Measurements from ENCODE around the gene TRIO.

DNA sequence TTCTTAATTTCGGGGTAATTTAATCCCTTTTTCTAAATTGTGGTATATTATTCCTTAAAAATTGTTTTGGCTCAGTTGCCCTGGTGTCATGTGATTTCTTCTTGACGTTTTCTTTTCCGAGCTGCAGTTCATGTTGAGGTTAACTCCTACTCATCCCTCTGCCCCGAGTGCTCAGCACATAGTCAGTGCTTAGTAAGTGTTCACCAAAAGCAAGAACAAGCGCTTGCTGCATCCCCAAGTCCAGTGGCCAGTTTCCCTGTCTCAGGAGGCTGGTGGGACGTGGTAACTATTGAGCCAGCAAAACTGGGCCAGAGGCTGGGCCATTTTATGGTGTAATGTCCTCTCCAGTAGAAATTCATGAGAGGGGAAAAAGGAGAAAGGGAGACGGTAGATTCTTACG, 23.3 kb downstream of the TRIO start:
- TF ChIP-seq, protein P1, sequence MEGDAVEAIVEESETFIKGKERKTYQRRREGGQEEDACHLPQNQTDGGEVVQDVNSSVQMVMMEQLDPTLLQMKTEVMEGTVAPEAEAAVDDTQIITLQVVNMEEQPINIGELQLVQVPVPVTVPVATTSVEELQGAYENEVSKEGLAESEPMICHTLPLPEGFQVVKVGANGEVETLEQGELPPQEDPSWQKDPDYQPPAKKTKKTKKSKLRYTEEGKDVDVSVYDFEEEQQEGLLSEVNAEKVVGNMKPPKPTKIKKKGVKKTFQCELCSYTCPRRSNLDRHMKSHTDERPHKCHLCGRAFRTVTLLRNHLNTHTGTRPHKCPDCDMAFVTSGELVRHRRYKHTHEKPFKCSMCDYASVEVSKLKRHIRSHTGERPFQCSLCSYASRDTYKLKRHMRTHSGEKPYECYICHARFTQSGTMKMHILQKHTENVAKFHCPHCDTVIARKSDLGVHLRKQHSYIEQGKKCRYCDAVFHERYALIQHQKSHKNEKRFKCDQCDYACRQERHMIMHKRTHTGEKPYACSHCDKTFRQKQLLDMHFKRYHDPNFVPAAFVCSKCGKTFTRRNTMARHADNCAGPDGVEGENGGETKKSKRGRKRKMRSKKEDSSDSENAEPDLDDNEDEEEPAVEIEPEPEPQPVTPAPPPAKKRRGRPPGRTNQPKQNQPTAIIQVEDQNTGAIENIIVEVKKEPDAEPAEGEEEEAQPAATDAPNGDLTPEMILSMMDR (IDR thresholded peaks at IDR 0.05 in 2 of 3, conservative IDR thresholded peaks at IDR 0.05 in 1 of 3; ENCODE audit: borderline replicate concordance in 1 of 3, insufficient read depth in 1 of 3, low read depth in 2 of 3, low read length in 2 of 3) = no peak
- TF ChIP-seq ZFX (IDR thresholded peaks at IDR 0.05) (no peak), POLR2A (IDR thresholded peaks at IDR 0.05; ENCODE audit: borderline replicate concordance, extremely low read depth, insufficient read depth, insufficient read length) (no peak), TCF7L2 (IDR thresholded peaks at IDR 0.05; ENCODE audit: borderline replicate concordance, extremely low read depth, insufficient read depth, insufficient read length) (no peak), POLR2AphosphoS5 (IDR thresholded peaks at IDR 0.05; ENCODE audit: low read depth, low read length) (no peak), SRF (IDR thresholded peaks at IDR 0.05; ENCODE audit: low read depth) (no peak), EZH2phosphoT487 (IDR thresholded peaks at IDR 0.05; ENCODE audit: borderline replicate concordance) (no peak), EZH2 (IDR thresholded peaks at IDR 0.05) (no peak), ZNF274 (IDR thresholded peaks at IDR 0.05; ENCODE audit: low read depth, low read length) (no peak)
- TF ChIP-seq, protein P2, sequence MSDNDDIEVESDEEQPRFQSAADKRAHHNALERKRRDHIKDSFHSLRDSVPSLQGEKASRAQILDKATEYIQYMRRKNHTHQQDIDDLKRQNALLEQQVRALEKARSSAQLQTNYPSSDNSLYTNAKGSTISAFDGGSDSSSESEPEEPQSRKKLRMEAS (IDR thresholded peaks at IDR 0.05) = no peak
- TF ChIP-seq, protein P3, sequence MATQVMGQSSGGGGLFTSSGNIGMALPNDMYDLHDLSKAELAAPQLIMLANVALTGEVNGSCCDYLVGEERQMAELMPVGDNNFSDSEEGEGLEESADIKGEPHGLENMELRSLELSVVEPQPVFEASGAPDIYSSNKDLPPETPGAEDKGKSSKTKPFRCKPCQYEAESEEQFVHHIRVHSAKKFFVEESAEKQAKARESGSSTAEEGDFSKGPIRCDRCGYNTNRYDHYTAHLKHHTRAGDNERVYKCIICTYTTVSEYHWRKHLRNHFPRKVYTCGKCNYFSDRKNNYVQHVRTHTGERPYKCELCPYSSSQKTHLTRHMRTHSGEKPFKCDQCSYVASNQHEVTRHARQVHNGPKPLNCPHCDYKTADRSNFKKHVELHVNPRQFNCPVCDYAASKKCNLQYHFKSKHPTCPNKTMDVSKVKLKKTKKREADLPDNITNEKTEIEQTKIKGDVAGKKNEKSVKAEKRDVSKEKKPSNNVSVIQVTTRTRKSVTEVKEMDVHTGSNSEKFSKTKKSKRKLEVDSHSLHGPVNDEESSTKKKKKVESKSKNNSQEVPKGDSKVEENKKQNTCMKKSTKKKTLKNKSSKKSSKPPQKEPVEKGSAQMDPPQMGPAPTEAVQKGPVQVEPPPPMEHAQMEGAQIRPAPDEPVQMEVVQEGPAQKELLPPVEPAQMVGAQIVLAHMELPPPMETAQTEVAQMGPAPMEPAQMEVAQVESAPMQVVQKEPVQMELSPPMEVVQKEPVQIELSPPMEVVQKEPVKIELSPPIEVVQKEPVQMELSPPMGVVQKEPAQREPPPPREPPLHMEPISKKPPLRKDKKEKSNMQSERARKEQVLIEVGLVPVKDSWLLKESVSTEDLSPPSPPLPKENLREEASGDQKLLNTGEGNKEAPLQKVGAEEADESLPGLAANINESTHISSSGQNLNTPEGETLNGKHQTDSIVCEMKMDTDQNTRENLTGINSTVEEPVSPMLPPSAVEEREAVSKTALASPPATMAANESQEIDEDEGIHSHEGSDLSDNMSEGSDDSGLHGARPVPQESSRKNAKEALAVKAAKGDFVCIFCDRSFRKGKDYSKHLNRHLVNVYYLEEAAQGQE (IDR thresholded peaks at IDR 0.05; ENCODE audit: low read depth) = no peak

Measured in HCT116 (cell line).